ENCODE measurements around the gene FOXB1.

FOXB1 gene

DNA sequence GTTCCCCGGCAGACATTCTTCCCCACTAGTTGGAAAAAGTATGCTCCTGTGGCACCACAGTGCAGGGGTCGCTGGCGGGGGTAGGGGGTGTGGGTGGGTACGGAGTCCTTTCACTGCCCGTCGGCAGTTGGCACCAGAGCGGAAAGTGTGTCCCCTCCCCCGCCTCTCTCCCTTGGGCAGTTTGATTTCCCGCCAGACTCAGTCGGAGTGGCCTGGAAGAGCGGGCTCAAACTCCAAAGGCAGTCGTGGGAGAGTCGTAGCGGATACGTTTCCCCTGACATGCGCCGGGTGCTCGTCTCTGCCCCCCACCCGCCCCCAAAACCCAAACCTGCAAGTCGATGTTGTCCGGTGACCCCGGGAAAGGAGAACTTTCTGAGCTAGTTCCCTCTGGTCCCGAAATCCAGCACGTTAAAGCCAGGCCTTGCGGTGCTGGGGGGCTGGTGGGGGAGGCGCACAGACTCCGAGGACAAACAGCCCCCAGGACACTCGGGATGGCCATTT, 4.4 kb upstream of the FOXB1 start:
- no peak for DNase-seq

- DNase-seq = peak; percentile 14
These were observed 3.8 kb upstream of the FOXB1 start for GRCh38 chr15:60000113-60000823.

- peak; percentile 3 for DNase-seq
These were observed 3.1 kb upstream of the FOXB1 start for GRCh38 chr15:60000824-60001609.

- peak; percentile 17 for DNase-seq
These were observed 2.2 kb upstream of the FOXB1 start for GRCh38 chr15:60001610-60002527.

GRCh38 chr15:60002528-60003218, 1.4 kb upstream of the FOXB1 start:
- peak; percentile 11 for DNase-seq

DNA sequence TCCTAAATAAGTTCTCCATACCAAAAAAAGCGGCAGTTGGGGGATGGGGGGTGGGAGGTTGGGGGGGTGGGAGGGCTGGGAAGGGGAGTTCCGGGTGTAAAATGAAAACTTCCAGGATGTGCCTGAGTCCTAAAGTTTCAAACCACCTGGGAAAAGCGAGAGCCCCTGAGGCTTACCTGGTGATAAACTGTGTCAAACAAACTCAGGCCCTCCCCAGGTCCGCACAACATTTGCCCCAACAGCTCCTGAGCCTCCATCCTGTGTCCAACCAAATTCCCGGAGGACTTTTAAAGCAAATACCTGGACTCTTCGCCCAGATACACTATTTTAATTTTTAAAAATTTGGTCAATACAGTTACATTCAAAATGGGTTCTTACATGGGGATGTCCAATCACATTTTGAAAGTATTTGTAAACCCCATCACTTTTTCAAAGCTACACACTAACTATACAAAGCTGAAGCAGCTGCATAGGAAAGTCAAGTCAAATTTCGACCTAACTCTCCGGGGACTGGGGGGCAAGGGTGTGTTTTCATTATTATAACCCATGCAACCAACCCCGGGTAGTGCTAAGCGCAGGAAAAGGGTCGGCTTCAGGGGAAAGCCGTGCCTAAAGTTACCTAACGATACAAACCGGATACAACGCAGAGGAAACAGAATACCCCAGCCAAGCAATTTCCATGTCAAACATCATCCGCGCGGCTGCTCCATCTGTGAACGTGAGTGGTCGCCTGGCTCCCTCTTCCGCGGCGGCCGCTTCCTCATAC, 685 bp upstream of the FOXB1 start:
- DNase-seq = peak; percentile 34

DNA sequence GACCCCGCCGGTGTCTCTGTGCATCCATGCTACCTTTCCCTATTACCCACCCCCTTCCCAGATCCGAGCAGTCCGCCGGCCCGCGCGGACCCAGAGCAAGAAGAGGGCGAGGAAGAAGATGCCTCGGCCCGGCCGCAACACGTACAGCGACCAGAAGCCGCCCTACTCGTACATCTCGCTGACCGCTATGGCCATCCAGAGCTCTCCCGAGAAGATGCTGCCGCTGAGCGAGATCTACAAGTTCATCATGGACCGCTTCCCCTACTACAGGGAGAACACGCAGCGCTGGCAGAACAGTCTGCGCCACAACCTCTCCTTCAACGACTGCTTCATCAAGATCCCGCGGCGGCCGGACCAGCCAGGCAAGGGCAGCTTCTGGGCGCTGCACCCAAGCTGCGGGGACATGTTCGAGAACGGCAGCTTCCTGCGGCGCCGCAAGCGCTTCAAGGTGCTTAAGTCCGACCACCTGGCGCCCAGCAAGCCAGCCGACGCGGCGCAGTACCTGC, 788 bp downstream of the FOXB1 start:
- DNase-seq = peak; percentile 34

DNA sequence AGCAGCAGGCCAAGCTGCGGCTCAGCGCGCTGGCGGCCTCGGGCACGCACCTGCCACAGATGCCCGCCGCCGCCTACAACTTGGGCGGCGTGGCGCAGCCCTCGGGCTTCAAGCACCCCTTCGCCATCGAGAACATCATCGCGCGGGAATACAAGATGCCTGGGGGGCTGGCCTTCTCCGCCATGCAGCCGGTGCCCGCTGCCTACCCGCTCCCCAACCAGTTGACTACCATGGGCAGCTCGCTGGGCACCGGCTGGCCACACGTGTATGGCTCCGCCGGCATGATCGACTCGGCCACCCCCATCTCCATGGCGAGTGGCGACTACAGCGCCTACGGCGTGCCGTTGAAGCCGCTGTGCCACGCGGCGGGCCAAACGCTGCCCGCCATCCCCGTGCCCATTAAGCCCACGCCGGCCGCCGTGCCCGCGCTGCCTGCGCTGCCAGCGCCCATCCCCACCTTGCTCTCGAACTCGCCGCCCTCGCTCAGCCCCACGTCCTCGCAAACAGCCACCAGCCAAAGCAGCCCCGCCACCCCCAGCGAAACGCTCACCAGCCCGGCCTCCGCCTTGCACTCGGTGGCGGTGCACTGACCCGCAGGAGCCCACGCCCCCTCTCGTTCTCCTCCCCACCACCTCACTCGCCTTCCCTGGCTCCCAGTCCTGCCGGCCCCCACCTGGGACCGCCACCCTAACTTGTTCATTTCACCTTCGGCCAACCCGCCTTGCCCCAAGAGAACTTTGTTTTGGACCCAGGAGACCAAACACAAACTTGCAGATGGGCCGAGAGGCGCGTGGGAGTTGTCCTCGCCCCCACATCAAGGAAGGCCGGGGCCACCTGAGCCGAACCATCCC, 1.5 kb downstream of the FOXB1 start:
- no peak for DNase-seq

DNA sequence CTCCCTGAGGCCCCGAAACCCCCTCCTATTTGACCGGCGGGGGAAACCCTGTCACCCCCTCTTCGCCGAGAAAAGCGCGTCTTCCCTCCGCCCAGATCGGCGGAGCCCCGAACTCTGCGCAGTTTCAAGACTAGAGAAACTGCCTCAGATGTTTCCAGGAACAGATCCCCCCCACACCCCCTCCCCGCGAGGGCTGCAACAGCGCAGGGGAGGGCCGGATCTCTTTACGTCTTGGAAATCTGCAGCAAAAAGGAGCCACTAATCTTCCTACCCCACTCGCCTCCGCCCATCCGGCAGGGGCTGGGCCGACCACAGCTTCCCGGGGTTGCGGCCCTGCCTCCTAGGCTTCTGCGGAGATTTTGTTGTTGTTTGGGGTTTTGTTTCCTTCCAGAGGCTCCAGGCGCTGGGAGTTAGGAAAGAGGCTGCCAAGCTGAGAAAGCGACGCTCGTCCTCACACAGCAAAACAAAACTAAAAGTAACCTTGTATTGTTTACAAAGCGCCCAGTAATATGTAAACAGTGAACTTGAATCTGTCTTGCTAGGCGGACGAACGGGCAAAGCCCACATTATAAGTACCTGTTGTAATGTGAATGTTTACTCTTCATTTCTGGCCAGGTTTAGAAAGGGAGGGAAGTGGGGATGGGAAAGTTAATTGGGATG, 2.2 kb downstream of the FOXB1 start:
- DNase-seq = peak; percentile 68

DNA sequence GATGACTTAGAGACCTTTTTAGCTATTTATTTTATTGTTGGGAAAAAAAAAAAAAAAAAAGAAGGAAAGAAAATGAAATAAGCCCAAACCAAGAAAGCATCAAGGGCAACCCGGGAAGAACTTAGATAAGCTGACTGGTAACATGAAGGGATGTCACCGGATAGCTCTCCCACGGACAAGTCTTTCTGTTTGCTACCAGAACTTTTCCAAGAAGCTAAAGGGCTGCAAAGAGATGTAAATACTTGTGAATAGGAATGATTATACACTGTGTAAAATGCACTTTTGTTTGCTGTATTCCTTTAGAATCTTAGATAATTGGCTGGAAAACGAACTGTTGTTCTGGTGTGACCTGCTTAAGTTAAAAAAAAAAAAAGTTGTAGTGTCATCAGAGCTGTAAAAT, 2.8 kb downstream of the FOXB1 start:
- no peak for DNase-seq

- no peak for DNase-seq
These were observed 5.2 kb downstream of the FOXB1 start for GRCh38 chr15:60009124-60009960.

DNA sequence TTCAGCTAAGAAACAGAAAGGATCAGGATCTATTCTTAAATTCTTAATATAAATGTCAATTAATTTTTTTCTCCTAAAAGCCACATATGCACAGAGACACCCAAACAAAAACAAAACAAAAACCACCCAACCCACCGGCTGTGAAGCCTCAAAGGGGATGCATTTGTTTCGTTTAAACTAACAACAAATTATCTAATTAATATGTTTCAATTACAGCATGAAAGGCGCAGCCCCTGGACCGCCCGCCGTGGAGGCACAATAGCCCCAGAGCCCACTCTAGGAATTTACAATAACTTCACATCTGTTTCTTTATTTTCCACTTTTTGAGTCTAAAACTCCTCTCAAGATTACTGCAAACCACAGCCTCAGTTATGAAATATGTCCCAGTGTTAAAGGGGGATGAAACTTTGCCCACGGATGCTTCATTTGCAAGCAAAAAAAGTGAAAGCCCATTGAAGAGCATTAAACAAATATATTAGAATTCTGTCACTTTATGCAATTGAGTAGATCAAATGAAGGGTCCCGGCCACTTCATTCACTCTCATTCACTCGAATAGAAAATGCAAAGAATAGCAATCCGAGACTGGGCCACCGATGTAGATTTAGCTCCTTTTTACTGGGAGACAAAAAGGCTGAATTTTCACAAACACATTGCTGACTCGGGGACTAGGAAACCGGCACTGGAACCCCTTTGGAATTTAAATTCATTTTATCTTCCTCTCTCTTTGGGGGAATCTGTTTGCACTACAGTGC, 6.0 kb downstream of the FOXB1 start:
- DNase-seq = no peak

GRCh38 chr15:60010858-60011257, 6.7 kb downstream of the FOXB1 start:
- DNase-seq = no peak

DNA sequence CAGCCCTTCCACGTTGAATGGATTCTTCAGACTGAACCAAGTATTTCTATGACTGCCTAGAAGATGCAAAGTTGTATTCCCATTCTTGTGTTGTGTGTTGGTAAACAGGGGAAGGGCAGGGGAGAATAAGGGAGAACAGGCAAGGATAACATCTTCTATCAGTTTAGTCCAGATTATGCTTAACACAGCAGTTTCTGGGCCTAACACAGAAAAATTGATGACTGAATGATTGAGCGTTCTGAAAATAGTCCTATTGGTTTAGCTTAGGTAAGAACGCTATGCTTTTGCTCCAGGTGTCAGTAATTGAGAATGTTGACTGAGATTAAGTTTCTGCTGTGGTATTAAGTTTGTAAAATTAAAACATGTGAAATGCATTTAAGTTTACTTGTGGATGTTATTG, 8.6 kb downstream of the FOXB1 start:
- DNase-seq = no peak

GRCh38 chr15:60017538-60018520, 13.7 kb downstream of the FOXB1 start:
- DNase-seq = peak; percentile 7

DNA sequence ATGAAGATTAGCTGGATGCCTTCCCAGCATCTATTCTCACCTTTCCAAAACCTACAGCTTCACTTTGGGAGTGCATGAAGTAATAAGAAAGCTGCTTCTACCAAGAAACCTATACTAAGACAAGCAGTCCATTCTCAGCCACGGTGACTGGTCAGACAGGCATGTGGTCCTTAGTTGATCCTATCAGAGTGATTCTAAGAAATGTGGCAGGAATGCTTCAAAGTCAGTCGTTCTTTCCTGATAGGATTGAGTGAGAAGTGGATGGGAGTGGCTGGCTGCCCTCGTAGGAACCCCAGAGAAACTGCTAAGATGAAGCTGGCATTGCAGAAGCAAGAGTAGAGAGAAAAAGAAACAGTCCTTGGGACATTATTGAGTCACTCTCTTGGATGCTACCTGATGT, 16.6 kb downstream of the FOXB1 start:
- no peak for DNase-seq

All from CD4-positive, alpha-beta T cell treated with Interleukin-17A for 1 hour (primary cell).